IMR-90 (cell line): ENCODE data around the gene FAM83G. TPM values are rescaled to one million over a fixed set of nuclear protein-coding genes. Genes with fewer than 3 reads are reported as not detected.
A peak's percentile ranks its signal among the peaks of the same experiment; 100 is the strongest.

Source experiments
- ATAC-seq: fragments of 200-7000 bp; cut with Tn5 transposase; 2 replicates; pipeline ENCODE4 v1.9.1; 2020; ENCODE audit warnings: low read depth, mild to moderate bottlenecking, moderate library complexity
- BruUV-seq: library from RNA; stranded (reverse); fragments of 400-500 nt; replicated peaks from 2 replicates; lab custom pipeline; 2021; lab: Mats Ljungman, UMichigan
- CTCF ChIA-PET: fragments of 300-600 bp; formaldehyde crosslinking; extraction: SDS; loops from one replicate; lab custom pipeline; 2021; ENCODE audit warnings: antibody characterized with exemption; lab: Yijun Ruan, JAX
- POLR2A ChIA-PET: fragments of 300-600 bp; sonication (Branson Sonifier 250); formaldehyde crosslinking; loops from one replicate; lab custom pipeline; 2022; ENCODE audit warnings: antibody characterized with exemption; ENCODE audit not compliant: unreplicated experiment; lab: Charles Lee
- DNase-seq: peaks from one replicate; pipeline ENCODE4 v3.0.0; 2013
- H2AFZ ChIP-seq: replicated peaks from 2 replicates; pipeline ENCODE3; 2013; ENCODE audit warnings: low read length, mild to moderate bottlenecking; ENCODE audit not compliant: poor library complexity
- H2AK5ac ChIP-seq: 2 replicates; pipeline ENCODE4 v1.6.1; 2013; ENCODE audit warnings: low read depth, low read length, inconsistent platforms
- H2AK9ac ChIP-seq: replicated peaks from 2 replicates; pipeline ENCODE3; 2013; ENCODE audit warnings: mild to moderate bottlenecking, low read depth, low read length, moderate library complexity; ENCODE audit not compliant: poor library complexity
- H2BK120ac ChIP-seq: 2 replicates; pipeline ENCODE4 v1.6.1; 2013; ENCODE audit warnings: low read depth, low read length, inconsistent platforms
- H2BK15ac ChIP-seq: 3 replicates; pipeline ENCODE4 v1.6.1; 2013; ENCODE audit warnings: low read depth, low read length, inconsistent platforms
- H2BK20ac ChIP-seq: 2 replicates; pipeline ENCODE4 v1.6.1; 2013; ENCODE audit warnings: low read depth, mild to moderate bottlenecking, inconsistent platforms, low read length, moderate library complexity
- H2BK5ac ChIP-seq: 2 replicates; pipeline ENCODE4 v1.6.1; 2013; ENCODE audit warnings: mild to moderate bottlenecking, low read depth, low read length, inconsistent platforms; ENCODE audit not compliant: poor library complexity, severe bottlenecking
- H3K14ac ChIP-seq: replicated peaks from 2 replicates; pipeline ENCODE4 v1.6.1; 2013; ENCODE audit warnings: low read depth, low read length, inconsistent platforms
- H3K18ac ChIP-seq: 2 replicates; pipeline ENCODE4 v1.6.1; 2013; ENCODE audit warnings: low read depth, low read length, control low read depth
- H3K23ac ChIP-seq: 2 replicates; pipeline ENCODE4 v1.6.1; 2013; ENCODE audit warnings: low read depth, low read length, inconsistent platforms
- H3K27ac ChIP-seq: 2 replicates; pipeline ENCODE4 v1.5.1; 2013; ENCODE audit warnings: mild to moderate bottlenecking, control low read depth, low read length; ENCODE audit not compliant: insufficient read depth
- H3K27me3 ChIP-seq: 2 replicates; pipeline ENCODE4 v1.6.1; 2013; ENCODE audit warnings: low read length; ENCODE audit not compliant: control insufficient read depth, insufficient read depth
- H3K36me3 ChIP-seq: 2 replicates; pipeline ENCODE4 v1.6.1; 2013; ENCODE audit warnings: low read length, mixed read lengths; ENCODE audit not compliant: control insufficient read depth, insufficient read depth
- H3K4ac ChIP-seq: 2 replicates; pipeline ENCODE4 v1.6.1; 2013; ENCODE audit warnings: low read depth, low read length, inconsistent platforms
- H3K4me1 ChIP-seq: 2 replicates; pipeline ENCODE4 v1.6.1; 2013; ENCODE audit warnings: low read length, mixed read lengths; ENCODE audit not compliant: control insufficient read depth, insufficient read depth
- H3K4me2 ChIP-seq: 2 replicates; pipeline ENCODE4 v1.6.1; 2013; ENCODE audit warnings: low read depth, mild to moderate bottlenecking, control low read depth, low read length, moderate library complexity
- H3K4me3 ChIP-seq: 2 replicates; pipeline ENCODE4 v1.5.1; 2013; ENCODE audit warnings: low read depth, mild to moderate bottlenecking, control low read depth, low read length, moderate library complexity; ENCODE audit not compliant: insufficient read depth
- H3K56ac ChIP-seq: 2 replicates; pipeline ENCODE4 v1.6.1; 2013; ENCODE audit warnings: low read length, inconsistent platforms; ENCODE audit not compliant: insufficient read depth; ENCODE audit errors: extremely low read depth
- H3K79me1 ChIP-seq, 2 experiments: 2 replicates each; pipeline ENCODE4 v1.6.1; 2013; ENCODE audit warnings: low read length in 2 of 2, inconsistent platforms in 1 of 2, low read depth in 1 of 2
- H3K9ac ChIP-seq: 2 replicates; pipeline ENCODE4 v1.6.1; 2013; ENCODE audit warnings: low read depth, low read length, control low read depth
- H3K9me1 ChIP-seq: 2 replicates; pipeline ENCODE4 v1.6.1; 2013; ENCODE audit warnings: low read length, inconsistent platforms; ENCODE audit not compliant: insufficient read depth
- H3K9me3 ChIP-seq: 2 replicates; pipeline ENCODE4 v1.6.1; 2013; ENCODE audit warnings: low read length; ENCODE audit not compliant: control insufficient read depth, insufficient read depth
- H4K20me1 ChIP-seq: 2 replicates; pipeline ENCODE4 v1.6.1; 2013; ENCODE audit warnings: low read length, inconsistent platforms; ENCODE audit not compliant: insufficient read depth
- H4K5ac ChIP-seq: 2 replicates; pipeline ENCODE4 v1.6.1; 2013; ENCODE audit warnings: mild to moderate bottlenecking, low read depth, low read length, control low read depth
- H4K8ac ChIP-seq, 2 experiments: 2 replicates each; pipeline ENCODE4 v1.6.1; 2013; ENCODE audit warnings: low read depth in 2 of 2, low read length in 2 of 2, control low read depth in 1 of 2, inconsistent platforms in 1 of 2
- H4K91ac ChIP-seq: 2 replicates; pipeline ENCODE4 v1.6.1; 2013; ENCODE audit warnings: low read depth, low read length, inconsistent platforms; ENCODE audit not compliant: insufficient read depth
- CEBPB ChIP-seq: IDR thresholded peaks from 2 replicates; pipeline ENCODE4 v1.6.1; 2012; ENCODE audit warnings: low read depth, low read length, improper control_type of control experiment
- ELK1 ChIP-seq: fragments of 150-350 bp; IDR thresholded peaks from 2 replicates; pipeline ENCODE4 v1.6.1; 2016; ENCODE audit warnings: low read depth, mild to moderate bottlenecking, low read length, moderate library complexity, borderline replicate concordance
- FOS ChIP-seq: fragments of 150-350 bp; IDR thresholded peaks from 2 replicates; pipeline ENCODE4 v1.6.1; 2016; ENCODE audit warnings: low read depth, low read length
- MAFK ChIP-seq: IDR thresholded peaks from 2 replicates; pipeline ENCODE4 v1.6.1; 2012; ENCODE audit warnings: low read depth, low read length, improper control_type of control experiment
- NFE2L2 ChIP-seq: fragments of 150-350 bp; IDR thresholded peaks from 2 replicates; pipeline ENCODE4 v1.6.1; 2016; ENCODE audit warnings: low read depth, mild to moderate bottlenecking, low read length
- POLR2A ChIP-seq: IDR thresholded peaks from 2 replicates; pipeline ENCODE4 v1.6.1; 2012; ENCODE audit warnings: mild to moderate bottlenecking, low read depth, low read length
- RFX5 ChIP-seq: IDR thresholded peaks from 2 replicates; pipeline ENCODE4 v1.8.0; 2012; ENCODE audit warnings: low read depth, mild to moderate bottlenecking, low read length, moderate library complexity
- WGBS, 2 experiments: methylation state at CpG; one replicate each; pipeline versions ENCODE4 v1.1.5 to v1.1.7; 2013; ENCODE audit warnings: missing lambda C conversion rate in 2 of 2; ENCODE audit not compliant: insufficient read length in 1 of 2; ENCODE audit errors: extremely low coverage in 2 of 2; 5-methylcytosine and 5-hydroxymethylcytosine counted together
- dilution Hi-C: fragments of 300-500 bp; cut with HindIII; formaldehyde crosslinking; loops from one replicate; pipeline ENCODE4 v1.14.3; 2018; ENCODE audit warnings: low sequenced_read_pairs; ENCODE audit not compliant: unreplicated experiment
- in situ Hi-C: fragments of 300-500 bp; cut with MboI; formaldehyde crosslinking; loops from 3 replicates; pipeline ENCODE4 v1.14.3; 2019; ENCODE audit warnings: low sequenced_read_pairs, inconsistent platforms, mixed read lengths
- intact Hi-C: fragments of 100-400 bp; cut with micrococcal nuclease; formaldehyde crosslinking; loops from 2 replicates; pipeline ENCODE4 v1.10.0; 2022
- polyA plus RNA-seq, 3 experiments: library from polyadenylated mRNA; depleted of rRNA; stranded (reverse); fragments of >200 nt; gene quantifications; 2 replicates each; pipeline ENCODE4 v1.2.3, GENCODE V29; 2012; ENCODE audit warnings: low replicate concordance in 1 of 3
- total RNA-seq: library from RNA; depleted of rRNA; stranded (reverse); fragments of >200 nt; gene quantifications from 2 replicates; pipeline ENCODE4 v1.2.3, GENCODE V29; 2012
- TF ChIP-seq, protein P1 (sequence below): fragments of 150-350 bp; IDR thresholded peaks from 2 replicates; pipeline ENCODE4 v1.6.1; 2017; ENCODE audit warnings: mild to moderate bottlenecking, antibody characterized with exemption, low read length, low read depth

Gene FAM83G
- total and polyA plus RNA-seq, 2 of the 4 experiments (the other 2 are of a cell fraction): 9.5 to 12.6 TPM

DNA sequence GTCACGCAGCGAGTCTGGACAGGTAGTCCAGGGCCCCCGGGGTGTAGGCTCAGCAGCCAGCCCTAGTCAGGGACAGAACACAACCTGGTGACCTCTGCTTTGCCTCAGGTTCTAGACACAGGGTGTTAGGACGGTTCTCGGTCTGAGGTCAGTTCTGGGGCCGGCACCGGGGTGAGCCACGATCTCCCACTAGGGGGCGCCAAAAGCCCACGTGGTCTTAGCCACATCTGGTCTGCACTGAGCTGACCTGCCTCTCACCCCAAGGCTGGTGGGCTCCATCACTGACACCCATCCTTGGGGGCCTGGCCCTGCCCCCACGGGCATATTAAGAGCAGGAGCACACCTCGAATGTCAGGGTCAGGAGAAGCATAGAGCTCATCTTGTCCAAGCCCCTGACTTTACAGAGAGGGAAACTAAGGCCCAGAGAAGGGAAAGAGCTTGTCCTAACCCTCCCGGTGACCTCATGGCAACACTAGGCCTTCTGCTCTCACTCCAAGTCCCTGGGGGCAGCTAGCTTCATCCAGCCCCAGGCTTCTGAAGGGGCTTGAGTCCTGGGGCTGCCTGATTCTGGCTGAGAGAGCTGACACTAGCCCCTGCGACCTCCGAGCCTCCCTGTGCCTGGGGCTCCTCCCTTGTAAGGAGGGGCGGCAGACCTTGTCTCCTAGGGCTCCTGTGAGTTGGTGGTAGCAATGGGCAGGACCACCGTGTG lies 43.6 kb downstream of the FAM83G start (continued):
- TF ChIP-seq, protein P1, sequence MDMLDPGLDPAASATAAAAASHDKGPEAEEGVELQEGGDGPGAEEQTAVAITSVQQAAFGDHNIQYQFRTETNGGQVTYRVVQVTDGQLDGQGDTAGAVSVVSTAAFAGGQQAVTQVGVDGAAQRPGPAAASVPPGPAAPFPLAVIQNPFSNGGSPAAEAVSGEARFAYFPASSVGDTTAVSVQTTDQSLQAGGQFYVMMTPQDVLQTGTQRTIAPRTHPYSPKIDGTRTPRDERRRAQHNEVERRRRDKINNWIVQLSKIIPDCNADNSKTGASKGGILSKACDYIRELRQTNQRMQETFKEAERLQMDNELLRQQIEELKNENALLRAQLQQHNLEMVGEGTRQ: peak; percentile 74
- no peak for TF ChIP-seq NFE2L2

- CTCF ChIA-PET: no interaction called here
- H2AK5ac ChIP-seq: peak overlapping the region; percentile 11
- in situ Hi-C loops (no loop called here), intact Hi-C loops (loop anchor here (2.0 kb wide), 1 partner anchor 45 kb away; the partner anchor contains the start of gene FAM83G), dilution Hi-C loops (no loop called here)
- H3K27me3 ChIP-seq: no peaks in the 10 kb centered on the region
- H3K36me3 ChIP-seq: no peaks in the 10 kb centered on the region
- H3K4me3 ChIP-seq: no peak overlapping the region
- H2AK9ac ChIP-seq: peak overlapping the region; percentile 85
- H3K23ac ChIP-seq: no peak overlapping the region
- POLR2A ChIA-PET: no interaction called here
- H2BK15ac ChIP-seq: no peak overlapping the region
- ATAC-seq (no peak), DNase-seq (no peak)
- H4K8ac ChIP-seq: no peak overlapping the region
- no peak overlapping the region for H3K4ac ChIP-seq
- no peak overlapping the region for H2BK120ac ChIP-seq
- no peaks in the 10 kb centered on the region; a peak in 1 of 4 replicates for H3K79me1 ChIP-seq
- H3K14ac ChIP-seq: no peak overlapping the region
- H3K9me3 ChIP-seq: no peaks in the 10 kb centered on the region
- BruUV-seq: no TSS peak
- peaks cover 12% of the 10 kb centered on the region for H3K4me1 ChIP-seq
- no peak overlapping the region for H3K4me2 ChIP-seq
- no peak overlapping the region for H2AFZ ChIP-seq
- no peak overlapping the region for H3K9ac ChIP-seq
- no peak overlapping the region for H3K56ac ChIP-seq
- H3K27ac ChIP-seq: no peak overlapping the region
- H2BK20ac ChIP-seq: no peak overlapping the region
- WGBS, 2 experiments: no CpG with 5 or more reads among the region's 15 CpGs
- H3K18ac ChIP-seq: no peak overlapping the region
- peaks cover 4% of the 10 kb centered on the region; the same call in 1 of the 2 replicates for H3K9me1 ChIP-seq
- H4K20me1 ChIP-seq: no peaks in the 10 kb centered on the region
- no peak overlapping the region for H2BK5ac ChIP-seq
- H4K5ac ChIP-seq: no peak overlapping the region
- TF ChIP-seq FOS (no peak), MAFK (no peak), POLR2A (no peak), CEBPB (no peak), RFX5 (no peak), ELK1 (no peak)
- TF ChIP-seq, protein P1: no peak
- H4K91ac ChIP-seq: no peak overlapping the region
These were observed 44.3 kb downstream of the FAM83G start for GRCh38 chr17:18960241-18960665.
